SK-N-DZ (cell line): ENCODE measurements around the gene EPS15.
"Not testable (repeated sequence)": the region's sequence is repeated elsewhere in the genome, so short reads cannot be mapped to it uniquely, and the experiment has no call there.

ENCODE experiments used
- DNase-seq: peaks from one replicate; pipeline ENCODE4 v3.0.0-alpha.2; 2015; ENCODE audit warnings: low spot score

Gene EPS15

GRCh38 chr1:51336711-51337110, 182.4 kb downstream of the EPS15 start:
- no peak for DNase-seq

- no peak for DNase-seq
These were observed 183.1 kb downstream of the EPS15 start for GRCh38 chr1:51336004-51336403.

- peak; percentile 74 for DNase-seq
These were observed 187.6 kb downstream of the EPS15 start for GRCh38 chr1:51331206-51332100.

- no peak for DNase-seq
These were observed 188.5 kb downstream of the EPS15 start, which contains the start of gene TTC39A for GRCh38 chr1:51330331-51331201. TSS of gene TTC39A (minus strand) at chr1:51330562. CDS start at chr1:51330477, 85 bp downstream.

- no peak for DNase-seq
These were observed 189.4 kb downstream of the EPS15 start for GRCh38 chr1:51329443-51330325.

GRCh38 chr1:51328926-51329325, 190.1 kb downstream of the EPS15 start:
- DNase-seq = no peak

GRCh38 chr1:51328279-51328678, 190.8 kb downstream of the EPS15 start:
- no peak for DNase-seq

- DNase-seq = no peak
These were observed 191.7 kb downstream of the EPS15 start for GRCh38 chr1:51327386-51327785.

GRCh38 chr1:51326839-51327238, 192.2 kb downstream of the EPS15 start:
- DNase-seq = no peak

GRCh38 chr1:51325878-51326755, 192.9 kb downstream of the EPS15 start:
- peak; percentile 34 for DNase-seq

GRCh38 chr1:51325391-51325790, 193.7 kb downstream of the EPS15 start:
- no peak for DNase-seq

GRCh38 chr1:51325011-51325385, 194.1 kb downstream of the EPS15 start:
- DNase-seq = not testable (repeated sequence)

- no peak for DNase-seq
These were observed 194.6 kb downstream of the EPS15 start for GRCh38 chr1:51324251-51325010.

- no peak for DNase-seq
These were observed 195.3 kb downstream of the EPS15 start for GRCh38 chr1:51323778-51324177.

- DNase-seq = no peak
These were observed 196.5 kb downstream of the EPS15 start for GRCh38 chr1:51322417-51323101.

GRCh38 chr1:51321924-51322280, 197.2 kb downstream of the EPS15 start:
- DNase-seq = no peak

GRCh38 chr1:51320967-51321923, 197.8 kb downstream of the EPS15 start:
- no peak for DNase-seq

GRCh38 chr1:51317798-51318197, 201.3 kb downstream of the EPS15 start:
- no peak for DNase-seq
